ENCODE results near the gene ANKRD55. TPM values are rescaled to one million over a fixed set of nuclear protein-coding genes. Genes with fewer than 3 reads are reported as not detected.
"Not testable (repeated sequence)": the region's sequence is repeated elsewhere in the genome, so short reads cannot be mapped to it uniquely, and the experiment has no call there.

Gene ANKRD55
- total RNA-seq, 1 experiment from 2014 or later, result not detected

DNA sequence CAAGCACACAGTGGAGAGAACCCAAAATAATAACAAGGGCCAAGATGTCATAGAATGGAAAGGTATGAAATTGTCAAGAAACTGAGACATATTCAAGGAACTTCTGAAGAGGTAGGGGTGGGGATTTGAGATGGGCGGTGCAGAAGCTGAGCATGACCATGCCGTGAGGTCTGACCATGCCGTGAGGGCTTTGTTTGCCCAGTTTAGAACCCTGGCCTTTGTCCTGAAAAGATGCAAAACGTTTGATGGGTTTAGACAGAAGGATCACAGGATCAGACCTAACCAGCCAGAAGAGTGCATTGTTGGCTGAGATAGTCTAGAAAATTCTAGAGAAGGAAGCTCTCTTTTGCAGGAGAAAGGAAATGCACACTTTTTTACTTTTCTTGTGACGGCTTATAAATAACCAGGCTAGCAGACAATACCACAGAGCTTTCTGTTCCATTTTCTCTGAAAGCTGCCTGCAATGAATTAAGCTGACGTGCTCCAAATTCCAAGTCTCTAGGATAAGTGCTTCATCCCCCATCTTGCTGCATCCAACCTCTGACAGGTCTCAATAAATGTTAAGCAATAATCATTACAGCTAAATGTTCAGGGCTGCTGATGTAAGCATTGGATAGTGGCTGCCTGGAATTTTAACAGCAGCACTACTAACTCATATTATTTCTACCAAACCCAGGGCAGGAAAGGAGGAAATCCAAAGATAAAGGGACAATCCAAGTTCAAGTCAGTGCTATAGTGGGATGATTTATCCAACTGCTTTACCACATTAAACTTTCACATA is 127.4 kb downstream of the ANKRD55 start:
- no TSS peak for BruUV-seq (replicated peaks)
- TF ChIP-seq, protein P1, sequence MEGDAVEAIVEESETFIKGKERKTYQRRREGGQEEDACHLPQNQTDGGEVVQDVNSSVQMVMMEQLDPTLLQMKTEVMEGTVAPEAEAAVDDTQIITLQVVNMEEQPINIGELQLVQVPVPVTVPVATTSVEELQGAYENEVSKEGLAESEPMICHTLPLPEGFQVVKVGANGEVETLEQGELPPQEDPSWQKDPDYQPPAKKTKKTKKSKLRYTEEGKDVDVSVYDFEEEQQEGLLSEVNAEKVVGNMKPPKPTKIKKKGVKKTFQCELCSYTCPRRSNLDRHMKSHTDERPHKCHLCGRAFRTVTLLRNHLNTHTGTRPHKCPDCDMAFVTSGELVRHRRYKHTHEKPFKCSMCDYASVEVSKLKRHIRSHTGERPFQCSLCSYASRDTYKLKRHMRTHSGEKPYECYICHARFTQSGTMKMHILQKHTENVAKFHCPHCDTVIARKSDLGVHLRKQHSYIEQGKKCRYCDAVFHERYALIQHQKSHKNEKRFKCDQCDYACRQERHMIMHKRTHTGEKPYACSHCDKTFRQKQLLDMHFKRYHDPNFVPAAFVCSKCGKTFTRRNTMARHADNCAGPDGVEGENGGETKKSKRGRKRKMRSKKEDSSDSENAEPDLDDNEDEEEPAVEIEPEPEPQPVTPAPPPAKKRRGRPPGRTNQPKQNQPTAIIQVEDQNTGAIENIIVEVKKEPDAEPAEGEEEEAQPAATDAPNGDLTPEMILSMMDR (IDR thresholded peaks at IDR 0.05; ENCODE audit: unreplicated experiment), result no peak
- Mint-ChIP-seq H3K4me1 (ENCODE audit: insufficient read depth, unreplicated experiment) (peaks cover 10% of the 10 kb centered on the region), H3K9me3 (ENCODE audit: unreplicated experiment) (no peaks in the 10 kb centered on the region), H3K36me3 (ENCODE audit: insufficient read depth, unreplicated experiment) (no peaks in the 10 kb centered on the region), H3K4me3 (ENCODE audit: unreplicated experiment) (no peak overlapping the region), H3K27me3 (ENCODE audit: insufficient read depth, unreplicated experiment) (peaks cover 18% of the 10 kb centered on the region), H3K27ac (ENCODE audit: low read depth, unreplicated experiment) (no peak overlapping the region)
- no peak for DNase-seq (ENCODE audit: unreplicated experiment)
- ChIA-PET CTCF (interaction anchor here (0.8 kb wide), 1 partner anchor 163 kb away, joined by 3 read pairs; no protein-coding TSS in a partner anchor), POLR2A (interaction anchor here (1.1 kb wide), 1 partner anchor 111 kb away, joined by 4 read pairs; the partner anchor contains the start of gene IL6ST)
- intact Hi-C loops (cut with micrococcal nuclease), result no loop called here

DNA sequence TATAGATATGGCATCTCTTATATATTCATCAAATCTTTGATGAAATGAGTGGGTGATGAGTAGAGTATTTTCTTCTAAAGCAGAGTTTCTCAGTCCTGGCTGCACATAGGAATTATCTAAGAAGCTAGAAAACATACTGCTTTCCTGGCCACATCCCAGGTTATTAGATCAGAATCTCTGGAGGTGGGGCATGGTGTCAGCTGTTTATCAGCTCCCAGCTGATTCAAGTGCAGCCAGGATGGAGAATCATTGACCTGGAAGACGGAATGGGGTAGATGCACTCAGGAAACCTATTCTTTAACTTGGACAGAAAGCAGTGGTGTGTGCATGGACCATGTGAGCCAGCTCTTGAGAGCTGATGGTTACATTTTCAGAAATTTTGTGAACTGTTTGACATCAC is 130.2 kb downstream of the ANKRD55 start:
- DNase-seq (ENCODE audit: unreplicated experiment), result no peak
- TF ChIP-seq, protein P1 (IDR thresholded peaks at IDR 0.05; ENCODE audit: unreplicated experiment), result no peak
- ChIA-PET CTCF (interaction anchor here (0.6 kb wide), 1 partner anchor 38 kb away, joined by 3 read pairs; no protein-coding TSS in a partner anchor), POLR2A (interaction anchor here (0.6 to 0.7 kb wide), 3 partner anchors 12 to 43 kb away, joined by 3 to 4 read pairs (median 3); no protein-coding TSS in a partner anchor)
- Mint-ChIP-seq H3K4me3 (ENCODE audit: unreplicated experiment) (no peak overlapping the region), H3K9me3 (ENCODE audit: unreplicated experiment) (no peaks in the 10 kb centered on the region), H3K27ac (ENCODE audit: low read depth, unreplicated experiment) (no peak overlapping the region), H3K27me3 (ENCODE audit: insufficient read depth, unreplicated experiment) (peaks cover 18% of the 10 kb centered on the region), H3K36me3 (ENCODE audit: insufficient read depth, unreplicated experiment) (no peaks in the 10 kb centered on the region), H3K4me1 (ENCODE audit: insufficient read depth, unreplicated experiment) (peaks cover 20% of the 10 kb centered on the region)
- intact Hi-C loops (cut with micrococcal nuclease), result no loop called here
- no TSS peak for BruUV-seq (replicated peaks)

DNA sequence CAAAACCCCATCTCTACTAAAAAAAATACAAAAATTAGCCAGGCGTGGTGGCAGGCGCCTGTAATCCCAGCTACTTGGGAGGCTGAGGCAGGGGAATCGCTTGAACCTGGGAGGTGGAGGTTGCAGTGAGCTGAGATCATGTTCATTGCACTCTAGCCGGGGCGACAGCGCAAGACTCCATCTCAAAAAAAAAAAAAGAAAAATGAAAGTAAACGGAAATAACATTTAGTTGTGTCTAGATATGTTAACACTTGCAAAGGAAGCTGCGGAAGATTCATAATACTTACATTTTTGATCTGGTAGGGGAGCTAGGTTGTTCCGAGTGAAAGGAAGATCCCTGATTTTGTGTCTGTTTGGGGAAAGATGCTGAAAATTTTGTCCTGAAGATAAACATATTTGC is 130.9 kb downstream of the ANKRD55 start:
- CTCF ChIA-PET, result interaction anchor here (1.0 kb wide), 1 partner anchor 717 kb away, joined by 3 read pairs; no protein-coding TSS in a partner anchor
- POLR2A ChIA-PET, result interaction anchor here (0.7 kb wide), 2 partner anchors 11 to 43 kb away, joined by 3 to 4 read pairs; no protein-coding TSS in a partner anchor
- H3K36me3 Mint-ChIP-seq (ENCODE audit: insufficient read depth, unreplicated experiment), result not testable (repeated sequence)

DNA sequence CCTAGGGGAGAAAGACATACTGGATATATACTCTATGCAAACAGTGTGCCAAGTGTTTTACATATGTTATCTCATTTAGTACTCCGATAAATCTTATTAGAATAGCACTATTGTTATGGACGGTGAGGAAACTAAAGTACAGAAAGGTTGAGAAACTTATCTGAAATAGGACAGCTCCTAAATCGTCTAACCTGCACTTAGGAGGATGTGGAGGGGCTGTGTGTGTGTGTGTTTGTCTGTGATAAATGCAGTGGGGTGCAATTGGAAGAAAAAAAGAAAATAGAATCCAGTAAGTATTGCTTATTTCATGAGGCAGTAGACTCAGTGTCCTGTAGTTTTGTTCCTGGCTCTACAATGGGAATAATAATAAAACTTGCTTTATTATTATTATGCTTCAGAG is 131.9 kb downstream of the ANKRD55 start:
- no peak for DNase-seq (ENCODE audit: unreplicated experiment)
- intact Hi-C loops (cut with micrococcal nuclease), result no loop called here
- no peaks in the 10 kb centered on the region for H3K36me3 Mint-ChIP-seq (ENCODE audit: insufficient read depth, unreplicated experiment)
- no TSS peak for BruUV-seq (replicated peaks)
- peaks cover 20% of the 10 kb centered on the region for H3K4me1 Mint-ChIP-seq (ENCODE audit: insufficient read depth, unreplicated experiment)
- peaks cover 18% of the 10 kb centered on the region for H3K27me3 Mint-ChIP-seq (ENCODE audit: insufficient read depth, unreplicated experiment)
- TF ChIP-seq, protein P1 (IDR thresholded peaks at IDR 0.05; ENCODE audit: unreplicated experiment), result no peak
- H3K27ac Mint-ChIP-seq (ENCODE audit: low read depth, unreplicated experiment), result no peak overlapping the region
- CTCF ChIA-PET, result interaction anchor here (0.6 to 1.0 kb wide), 2 partner anchors 26 to 718 kb away, joined by 3 to 4 read pairs; no protein-coding TSS in a partner anchor
- no peak overlapping the region for H3K4me3 Mint-ChIP-seq (ENCODE audit: unreplicated experiment)
- POLR2A ChIA-PET, result interaction anchor here (0.6 to 2.0 kb wide), 2 partner anchors 20 to 106 kb away, joined by 3 to 7 read pairs; partner anchors contain the start of gene IL6ST
- H3K9me3 Mint-ChIP-seq (ENCODE audit: unreplicated experiment), result no peaks in the 10 kb centered on the region

More for the DNA sequence above, 130.9 kb downstream of the ANKRD55 start:
- peaks cover 18% of the 10 kb centered on the region for H3K27me3 Mint-ChIP-seq (ENCODE audit: insufficient read depth, unreplicated experiment)
- H3K27ac Mint-ChIP-seq (ENCODE audit: low read depth, unreplicated experiment); intact Hi-C loops (cut with micrococcal nuclease); DNase-seq (ENCODE audit: unreplicated experiment); BruUV-seq (replicated peaks); H3K4me3 Mint-ChIP-seq (ENCODE audit: unreplicated experiment); H3K9me3 Mint-ChIP-seq (ENCODE audit: unreplicated experiment): not testable (repeated sequence)
- peaks cover 20% of the 10 kb centered on the region for H3K4me1 Mint-ChIP-seq (ENCODE audit: insufficient read depth, unreplicated experiment)
